Activated CD4-positive, CD25-positive, alpha-beta regulatory T cell treated with anti-CD3 and anti-CD28 coated beads, Interleukin-2, amount 50 U/mL, for 24 hours (primary cell): ENCODE measurements around the gene CFAP91.
"Not testable (repeated sequence)": the region's sequence is repeated elsewhere in the genome, so short reads cannot be mapped to it uniquely, and the experiment has no call there.

ENCODE experiments used
- ATAC-seq, 2 donors: fragments of 150-1000 bp; cut with Tn5 transposase; one replicate each; pipeline ENCODE4 v1.10.0; 2021; ENCODE audit warnings: mild to moderate bottlenecking in 1 of 2, moderate library complexity in 1 of 2

Gene CFAP91

GRCh38 chr3:119678209-119678608 lies 24.6 kb upstream of the CFAP91 start:
- not testable (repeated sequence) for ATAC-seq

DNA sequence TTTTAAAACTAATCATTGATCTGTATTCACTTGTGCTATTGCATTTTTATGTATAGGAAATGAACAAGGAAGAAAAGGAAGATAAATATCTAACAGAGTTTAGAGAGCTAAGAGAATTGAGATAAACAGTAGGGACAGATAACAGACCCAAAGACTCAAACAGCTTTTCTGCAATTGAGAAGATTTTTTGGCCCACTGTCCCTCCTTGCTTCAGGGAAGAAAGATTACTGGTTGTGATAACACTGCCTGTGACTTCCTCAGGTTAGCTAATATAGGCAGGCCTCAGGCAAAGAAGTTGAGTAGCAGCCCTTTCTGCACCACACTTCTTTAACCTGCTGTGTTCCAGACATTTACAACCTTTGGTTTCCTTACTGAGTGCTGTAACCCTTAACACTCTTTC lies 22.9 kb upstream of the CFAP91 start:
- no peak for ATAC-seq

DNA sequence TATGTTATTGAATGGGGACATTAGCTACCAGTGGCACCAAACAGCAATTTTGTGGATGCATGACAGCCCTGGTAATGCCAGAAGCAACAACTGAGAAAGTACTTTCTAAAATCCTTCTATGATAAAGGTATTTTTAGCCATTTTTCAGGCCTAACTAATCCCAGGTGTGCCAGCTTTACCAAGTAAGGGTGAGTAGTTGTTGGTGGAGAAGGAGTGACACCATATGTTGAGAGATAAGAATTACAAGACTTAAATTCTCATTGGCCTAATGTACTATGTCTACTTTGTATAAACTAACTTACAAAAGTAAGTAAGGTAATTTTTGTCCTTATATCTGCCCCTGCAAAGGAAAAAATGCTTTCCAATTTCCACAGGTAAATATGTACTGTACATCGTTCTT lies 21.5 kb upstream of the CFAP91 start:
- ATAC-seq = no peak

DNA sequence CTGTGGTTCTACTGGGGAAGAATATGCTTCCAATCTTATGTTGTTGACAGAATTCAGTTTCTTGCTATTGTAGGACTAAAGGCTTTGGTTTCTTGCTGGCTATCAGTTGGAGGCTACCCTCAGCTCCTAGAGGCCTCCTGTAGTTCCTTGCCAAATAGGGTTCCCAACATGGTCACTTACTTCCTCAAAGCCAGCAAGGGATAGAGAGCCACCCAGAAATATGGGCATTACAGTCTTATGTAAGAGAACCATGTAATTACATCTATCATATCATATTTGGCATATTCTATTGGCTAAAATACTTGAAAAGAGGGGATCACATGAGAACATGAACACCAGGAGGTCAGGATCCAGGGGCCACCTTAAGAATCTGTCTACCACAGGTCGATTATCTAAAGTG lies 19.4 kb upstream of the CFAP91 start:
- no peak for ATAC-seq

- ATAC-seq = no peak
Measured at GRCh38 chr3:119690043-119690656, 12.7 kb upstream of the CFAP91 start.

GRCh38 chr3:119695480-119695879 lies 7.3 kb upstream of the CFAP91 start:
- ATAC-seq = no peak

DNA sequence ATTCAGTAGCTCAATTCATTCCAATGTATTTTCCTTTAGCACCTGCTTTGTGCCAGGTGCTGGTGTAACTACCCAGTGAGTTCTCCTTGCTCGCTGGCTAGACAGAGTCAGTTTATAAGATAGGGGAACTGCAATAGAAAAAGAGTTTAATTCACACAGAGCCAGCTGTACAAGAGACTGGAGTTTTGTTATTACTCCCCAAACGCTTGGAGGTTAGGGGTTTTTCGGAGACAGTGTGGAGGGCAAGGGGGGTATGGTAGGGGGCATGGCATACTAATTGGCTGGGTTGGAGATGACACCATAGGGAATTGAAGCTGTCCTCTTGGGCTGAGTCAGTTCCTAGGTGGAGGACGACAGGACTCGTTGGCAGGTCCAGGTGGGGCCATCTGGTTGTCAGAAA lies 5.4 kb upstream of the CFAP91 start:
- no peak for ATAC-seq

DNA sequence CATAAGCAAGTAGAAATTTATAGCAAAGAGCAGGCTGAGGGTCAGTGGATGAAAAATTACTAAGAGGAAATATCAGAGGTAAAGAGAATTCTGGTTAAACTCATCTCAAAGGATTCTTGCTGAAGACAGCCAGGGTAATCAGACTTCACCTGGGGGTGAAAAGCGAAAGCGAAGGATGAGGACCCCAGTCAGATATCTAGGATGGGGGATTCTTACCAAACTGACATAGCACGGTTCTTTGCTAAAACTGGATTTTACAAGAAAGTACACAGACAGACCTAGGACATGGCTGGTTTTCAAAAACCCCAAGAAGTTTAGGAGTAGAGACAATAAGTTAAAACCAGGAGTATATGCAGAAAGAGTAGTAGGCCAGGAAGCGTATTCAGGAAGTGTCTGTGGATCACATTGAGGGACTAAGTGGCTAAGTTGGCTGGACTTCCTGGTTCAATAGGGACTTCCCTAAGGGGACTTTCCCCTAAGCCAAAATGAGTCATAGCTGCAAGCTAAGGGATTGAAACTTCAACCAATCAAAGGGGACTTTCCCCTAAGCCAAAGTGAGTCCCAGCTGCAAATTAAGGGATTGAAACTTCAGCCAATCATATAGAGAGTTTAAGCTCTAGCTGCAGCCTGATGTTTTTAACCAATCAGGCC lies 2.4 kb upstream of the CFAP91 start:
- peak; percentile 34 to 50 for ATAC-seq

DNA sequence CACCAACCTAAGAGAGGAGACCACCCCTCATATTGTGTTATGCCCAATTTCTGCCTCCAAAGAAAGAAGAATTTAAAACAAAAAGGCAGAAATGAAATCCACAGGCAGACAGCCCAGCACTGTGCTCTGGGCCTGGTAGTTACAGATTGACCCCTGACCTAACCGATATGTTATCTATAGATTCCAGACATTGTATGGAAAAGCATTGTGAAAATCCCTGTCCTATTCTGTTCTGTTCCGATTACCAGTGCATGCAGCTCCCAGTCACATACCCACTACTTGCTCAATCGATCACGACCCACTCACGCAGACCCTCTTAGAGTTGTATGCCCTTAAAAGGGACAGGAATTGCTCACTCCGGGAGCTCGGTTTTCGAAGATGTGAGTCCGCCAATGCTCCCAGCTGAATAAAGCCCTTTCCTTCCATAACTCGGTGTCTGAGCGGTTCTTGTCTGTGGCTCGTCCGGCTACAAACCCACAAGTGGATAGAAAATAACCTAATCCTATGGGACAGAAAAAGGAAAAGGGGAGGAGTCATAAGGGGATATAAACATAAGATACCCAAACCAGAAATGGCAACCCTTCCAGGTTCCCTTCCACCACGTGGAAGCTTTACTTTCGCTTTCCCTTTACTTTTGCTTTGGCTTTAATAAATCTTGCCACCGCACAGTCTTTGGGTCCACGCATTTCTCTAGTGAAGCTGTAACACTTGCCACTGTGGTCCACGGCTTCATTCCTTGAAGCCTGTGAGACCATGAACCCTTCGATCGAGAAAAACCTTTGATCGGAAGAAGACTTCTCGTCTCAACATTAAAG lies 1.7 kb upstream of the CFAP91 start:
- no peak for ATAC-seq

- ATAC-seq = no peak
Measured at GRCh38 chr3:119703820-119704531, 1.2 kb downstream of the CFAP91 start.

DNA sequence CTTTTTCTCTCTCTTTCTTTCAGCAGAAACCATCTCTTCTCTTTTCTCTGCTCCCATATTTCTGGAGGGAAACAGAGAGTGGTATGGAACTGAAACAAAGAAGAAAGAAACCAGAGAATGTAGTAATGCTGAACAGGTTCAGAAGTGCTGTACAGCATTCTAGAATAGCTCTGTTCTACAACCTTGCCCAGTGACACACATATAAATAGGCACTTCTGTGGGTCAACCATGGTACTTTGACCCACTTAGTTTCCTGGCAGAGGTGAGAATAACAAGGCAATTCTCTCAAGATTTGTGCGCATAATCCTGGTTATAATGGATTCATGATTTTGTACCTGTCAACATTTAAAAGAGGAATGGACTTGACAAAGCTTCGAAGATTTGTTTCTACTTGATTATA lies 12.3 kb downstream of the CFAP91 start:
- ATAC-seq = no peak

GRCh38 chr3:119716998-119717397 lies 14.2 kb downstream of the CFAP91 start:
- ATAC-seq = no peak

DNA sequence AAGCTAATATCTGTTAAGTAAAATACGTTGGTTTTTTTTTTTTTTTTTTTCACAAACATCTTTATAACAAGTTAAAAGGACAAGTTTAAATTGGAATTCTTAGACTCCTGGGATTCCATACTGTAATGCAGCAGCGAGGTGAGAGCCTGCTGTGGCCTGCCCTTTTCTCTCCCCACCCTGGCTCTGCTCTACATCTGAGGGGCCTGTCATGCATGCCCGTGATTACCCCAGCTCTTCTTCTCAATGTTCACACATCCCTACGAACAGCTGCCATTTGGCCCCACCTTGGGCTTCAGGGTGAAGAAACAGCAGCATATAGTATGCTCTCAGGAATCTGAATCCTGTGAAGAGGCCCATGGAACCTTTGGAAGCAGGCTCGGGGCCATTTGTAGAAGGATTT lies 14.7 kb downstream of the CFAP91 start:
- ATAC-seq = no peak

DNA sequence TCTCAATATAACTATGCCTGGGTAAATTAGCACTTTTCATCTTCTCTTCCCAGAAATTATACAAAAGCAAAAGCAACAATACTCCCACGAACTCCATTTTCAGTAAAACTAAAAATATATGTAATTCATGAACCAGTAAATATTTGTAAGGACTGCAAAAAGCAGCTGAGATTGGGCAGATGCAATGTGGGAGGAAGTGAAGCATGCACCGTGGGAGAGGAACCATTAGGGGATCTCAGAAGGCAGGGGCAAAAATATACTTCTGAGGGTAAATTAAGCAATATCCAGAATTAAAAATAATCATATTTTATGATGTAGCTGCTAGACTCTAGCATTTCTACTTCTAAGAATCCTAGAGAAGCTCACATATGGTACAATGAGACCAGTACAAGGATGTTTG lies 20.2 kb downstream of the CFAP91 start:
- ATAC-seq = no peak

DNA sequence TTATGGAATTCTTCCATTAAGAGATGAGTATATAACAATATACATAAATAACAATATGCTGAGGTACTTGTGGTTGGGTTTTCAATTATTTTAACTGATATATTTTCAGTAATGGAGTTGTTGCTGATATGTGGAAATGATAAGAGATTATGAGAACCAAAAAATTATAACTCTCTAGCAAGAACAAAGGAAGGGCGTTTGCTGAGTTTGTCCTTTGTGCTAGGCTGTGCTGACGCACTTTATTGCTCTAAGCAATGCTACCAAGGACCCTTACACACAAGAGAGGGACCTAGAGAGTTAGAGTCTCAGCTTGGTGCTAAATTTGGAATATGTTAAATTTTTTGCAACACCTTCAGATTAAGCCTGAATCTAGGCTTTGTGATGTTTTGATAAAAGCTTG lies 24.1 kb downstream of the CFAP91 start:
- ATAC-seq = no peak

DNA sequence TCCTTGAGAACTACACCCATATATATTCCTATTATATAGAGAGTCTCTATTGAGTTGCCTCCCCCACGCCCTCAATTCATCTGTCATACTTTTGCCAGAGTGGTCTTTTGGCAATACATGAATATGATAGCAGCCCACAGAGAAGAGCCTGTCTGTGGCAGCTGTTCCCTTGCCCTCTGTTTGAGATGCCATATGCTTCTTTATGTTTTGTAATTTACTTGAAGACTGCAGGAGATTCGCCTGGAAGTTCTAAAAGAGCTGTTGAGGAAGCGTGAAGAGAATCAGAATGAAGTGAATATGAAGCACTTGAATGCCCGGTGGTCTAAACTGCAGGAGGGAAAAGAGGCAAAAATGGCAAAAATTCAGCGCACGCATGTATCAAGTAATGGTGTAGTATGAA lies 27.2 kb downstream of the CFAP91 start:
- no peak for ATAC-seq

GRCh38 chr3:119731560-119732343 lies 28.9 kb downstream of the CFAP91 start:
- peak in 1 of 2 donors; percentile 58 for ATAC-seq

- ATAC-seq = no peak
Measured at GRCh38 chr3:119733812-119734211, 31.0 kb downstream of the CFAP91 start.

DNA sequence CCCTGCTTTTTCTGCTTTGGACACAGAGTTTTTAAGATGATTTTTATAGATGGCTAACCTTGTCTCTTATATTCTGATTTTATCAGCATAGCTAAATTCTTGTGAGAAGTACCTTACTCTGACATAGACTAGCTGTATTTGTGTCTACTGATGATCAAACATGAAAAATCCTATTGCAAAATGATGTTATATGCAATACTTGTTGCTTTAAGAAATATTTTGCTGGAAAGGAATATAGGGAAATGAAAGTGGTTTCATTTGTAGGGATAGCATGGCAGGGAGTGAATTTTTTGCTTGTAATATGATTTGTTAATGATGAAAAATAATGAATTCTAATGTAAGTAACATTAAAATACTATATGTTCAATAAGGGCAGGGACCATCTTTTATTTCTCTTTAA lies 35.9 kb downstream of the CFAP91 start:
- no peak for ATAC-seq

DNA sequence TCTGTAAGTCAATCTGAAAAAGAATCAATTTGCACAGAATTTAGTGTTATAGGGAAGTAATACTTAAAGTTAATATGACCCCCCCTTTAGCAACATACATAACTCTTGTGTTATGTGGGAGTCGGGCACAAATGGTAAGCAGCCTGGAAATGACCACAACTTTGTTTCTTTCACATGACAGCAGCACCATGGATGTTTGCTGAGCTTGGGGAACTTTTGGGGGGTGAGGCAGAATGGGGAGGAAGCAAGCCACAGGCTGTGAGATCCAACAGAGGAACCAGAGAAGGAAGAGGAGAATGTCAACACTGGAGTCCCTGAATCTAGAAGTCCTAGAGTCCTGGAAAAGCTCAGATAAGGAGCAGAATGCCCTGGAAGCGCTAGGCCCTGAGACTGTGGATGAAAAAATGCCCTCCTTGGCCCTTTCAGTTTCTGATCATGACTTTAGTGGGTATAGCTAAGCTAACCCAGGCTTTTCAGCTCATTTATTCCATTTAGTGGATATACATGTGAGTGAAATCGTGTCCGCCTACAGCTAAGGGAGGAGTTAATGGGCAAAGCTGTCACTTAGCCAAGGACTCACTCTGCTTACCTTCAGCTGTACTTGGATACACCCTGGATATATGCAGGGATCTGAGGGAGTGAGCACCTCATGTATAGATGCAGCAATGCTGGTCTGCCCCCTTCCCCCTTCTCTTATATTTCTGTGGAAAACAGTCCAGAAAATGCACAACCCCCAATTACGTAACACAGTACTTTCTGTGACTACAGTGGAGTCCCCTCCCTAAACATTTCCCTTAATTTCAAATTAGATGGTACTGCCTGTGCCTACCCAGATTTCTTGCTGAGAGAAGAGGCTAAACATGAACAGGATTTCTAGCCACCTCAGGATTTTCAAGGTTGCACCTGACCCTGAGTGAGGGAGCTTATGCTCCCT lies 39.1 kb downstream of the CFAP91 start:
- no peak for ATAC-seq

GRCh38 chr3:119743921-119744320 lies 41.1 kb downstream of the CFAP91 start:
- no peak for ATAC-seq
